DND-41 (cell line): ENCODE results near the gene SST.

Experiments
- ATAC-seq: fragments of 200-7000 bp; cut with Tn5 transposase; 3 replicates; pipeline ENCODE4 v1.9.1; 2021; ENCODE audit warnings: low read depth; ENCODE audit not compliant: insufficient read depth
- DNase-seq: peaks from one replicate; pipeline ENCODE4 v3.0.0-alpha.2; 2020
- H2AFZ ChIP-seq: 2 replicates; pipeline ENCODE4 v1.6.0; 2012; ENCODE audit warnings: low read depth, low read length
- H3K27ac ChIP-seq: 2 replicates; pipeline ENCODE4 v1.5.1; 2012; ENCODE audit warnings: low read length, inconsistent platforms
- H3K27me3 ChIP-seq: fragments of 200-600 bp; sonication (generic); 2 replicates; pipeline ENCODE4 v1.6.0; 2012; ENCODE audit warnings: low read length, mild to moderate bottlenecking, inconsistent platforms; ENCODE audit not compliant: insufficient read depth, poor library complexity
- H3K36me3 ChIP-seq: 2 replicates; pipeline ENCODE4 v1.5.1; 2012; ENCODE audit warnings: low read length, inconsistent platforms; ENCODE audit not compliant: insufficient read depth
- H3K4me1 ChIP-seq: 2 replicates; pipeline ENCODE4 v1.5.1; 2012; ENCODE audit warnings: mild to moderate bottlenecking, low read length; ENCODE audit not compliant: insufficient read depth
- H3K4me2 ChIP-seq: 2 replicates; pipeline ENCODE4 v1.6.0; 2012; ENCODE audit warnings: mild to moderate bottlenecking, moderate library complexity, low read length, inconsistent platforms; ENCODE audit not compliant: insufficient read depth
- H3K4me3 ChIP-seq, 2 experiments: fragments of 200-600 bp in 1 of 2; shearing (Covaris generic) in 1 of 2; 2 replicates each; pipeline ENCODE4 v1.5.1; 2012 to 2016; ENCODE audit warnings: inconsistent platforms in 2 of 2, low read length in 2 of 2, mild to moderate bottlenecking in 2 of 2, low read depth in 1 of 2, moderate library complexity in 1 of 2
- H3K79me2 ChIP-seq: 2 replicates; pipeline ENCODE4 v1.6.0; 2012; ENCODE audit warnings: low read length, inconsistent platforms; ENCODE audit not compliant: insufficient read depth
- H3K9ac ChIP-seq: 2 replicates; pipeline ENCODE4 v1.6.0; 2012; ENCODE audit warnings: low read depth, mild to moderate bottlenecking, inconsistent platforms, low read length, moderate library complexity
- H3K9me3 ChIP-seq: 2 replicates; pipeline ENCODE4 v1.5.1; 2012; ENCODE audit warnings: low read length, moderate library complexity, mild to moderate bottlenecking, inconsistent platforms; ENCODE audit not compliant: insufficient read depth, severe bottlenecking
- H4K20me1 ChIP-seq: 2 replicates; pipeline ENCODE4 v1.6.0; 2012; ENCODE audit warnings: low read length; ENCODE audit not compliant: insufficient read depth
- CTCF ChIP-seq: IDR thresholded peaks from 2 replicates; pipeline ENCODE4 v1.5.1; 2012; ENCODE audit warnings: borderline replicate concordance, low read length, moderate library complexity, mild to moderate bottlenecking; ENCODE audit not compliant: poor library complexity, severe bottlenecking; ENCODE audit errors: extremely low read depth
- EZH2 ChIP-seq: IDR thresholded peaks from 3 replicates; pipeline ENCODE4 v1.6.1; 2012; ENCODE audit warnings: borderline replicate concordance, low read depth, mild to moderate bottlenecking, moderate library complexity, low read length, inconsistent platforms; ENCODE audit not compliant: severe bottlenecking

Gene SST

GRCh38 chr3:187700249-187700648, 30.1 kb upstream of the SST start:
- Histone ChIP-seq H3K4me3 (no peak overlapping the region), H2AFZ (no peak overlapping the region), H3K36me3 (no peaks in the 10 kb centered on the region), H3K27me3 (peaks cover 19% of the 10 kb centered on the region), H3K27ac (no peak overlapping the region), H3K9me3 (no peaks in the 10 kb centered on the region), H3K9ac (no peak overlapping the region), H3K79me2 (no peaks in the 10 kb centered on the region), H3K4me2 (no peak overlapping the region), H4K20me1 (no peaks in the 10 kb centered on the region), H3K4me1 (no peaks in the 10 kb centered on the region)
- TF ChIP-seq EZH2 (no peak), CTCF (no peak)
- no peak for DNase-seq
- no peak for ATAC-seq

- H2AFZ ChIP-seq, result no peak overlapping the region
- H3K36me3 ChIP-seq, result no peaks in the 10 kb centered on the region
- no peak for DNase-seq
- no peak overlapping the region for H3K4me2 ChIP-seq
- peaks cover 19% of the 10 kb centered on the region for H3K27me3 ChIP-seq
- H3K9me3 ChIP-seq, result no peaks in the 10 kb centered on the region
- H4K20me1 ChIP-seq, result no peaks in the 10 kb centered on the region
- no peaks in the 10 kb centered on the region for H3K79me2 ChIP-seq
- no peak for ATAC-seq
- H3K9ac ChIP-seq, result no peak overlapping the region
- H3K4me1 ChIP-seq, result no peaks in the 10 kb centered on the region
- TF ChIP-seq CTCF (no peak), EZH2 (no peak)
- H3K27ac ChIP-seq, result no peak overlapping the region
- H3K4me3 ChIP-seq, result no peak overlapping the region
Measured at GRCh38 chr3:187698499-187699399, 28.6 kb upstream of the SST start.

GRCh38 chr3:187696021-187696420, 25.8 kb upstream of the SST start:
- no peak for TF ChIP-seq CTCF
- TF ChIP-seq EZH2, result no peak
- H3K4me1 ChIP-seq, result no peaks in the 10 kb centered on the region
- ATAC-seq (no peak), DNase-seq (no peak)
- H3K79me2 ChIP-seq, result no peaks in the 10 kb centered on the region
- H2AFZ ChIP-seq, result no peak overlapping the region
- no peak overlapping the region for H3K27ac ChIP-seq
- no peaks in the 10 kb centered on the region for H4K20me1 ChIP-seq
- no peaks in the 10 kb centered on the region for H3K36me3 ChIP-seq
- H3K27me3 ChIP-seq, result peaks cover 13% of the 10 kb centered on the region
- no peak overlapping the region for H3K4me3 ChIP-seq
- H3K4me2 ChIP-seq, result no peak overlapping the region
- no peaks in the 10 kb centered on the region for H3K9me3 ChIP-seq
- H3K9ac ChIP-seq, result no peak overlapping the region
